Suppressor macrophage treated with lipopolysaccharide for 4 hours (primary cell): Measurements from ENCODE around the gene IGSF8.

ENCODE experiments used
- DNase-seq: peaks from one replicate; pipeline ENCODE4 v3.0.0-alpha.2; 2020

IGSF8 gene

DNA sequence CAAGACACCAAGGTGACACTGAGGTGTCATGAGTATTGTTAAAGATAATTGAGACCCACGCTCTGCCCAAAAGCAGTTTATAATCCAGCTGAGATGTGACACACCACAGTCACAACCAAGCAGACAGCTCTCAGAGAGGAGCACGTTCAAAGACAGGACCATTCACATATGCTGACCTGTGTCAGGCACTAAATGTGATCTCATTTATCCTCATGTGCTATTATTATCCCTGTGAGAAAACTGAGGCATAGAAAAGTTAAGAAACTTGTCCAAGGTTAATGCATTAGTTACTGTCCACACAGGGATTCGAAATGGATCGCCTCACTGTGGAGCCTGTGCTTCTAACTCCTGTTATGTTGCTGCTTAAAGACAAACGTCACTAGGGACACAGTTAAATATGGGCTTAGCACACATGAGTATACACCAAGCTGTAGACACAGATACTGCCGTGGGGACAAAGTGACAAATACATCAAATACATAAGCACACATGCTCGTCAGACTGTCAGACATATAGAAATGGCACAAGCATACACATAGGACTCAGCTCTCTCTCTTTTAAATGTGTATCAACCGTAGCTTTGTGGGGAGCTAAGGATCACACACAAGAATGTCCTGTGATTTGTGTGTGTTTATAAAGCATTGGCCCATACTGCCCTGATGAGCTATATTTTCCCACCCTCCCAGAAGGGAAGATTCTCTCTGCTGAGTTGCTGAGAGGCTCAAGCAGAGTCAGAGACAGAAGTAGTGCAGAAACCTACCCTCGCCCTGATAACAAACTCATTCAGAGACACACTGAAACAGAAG, 3.5 kb upstream of the IGSF8 start:
- no peak for DNase-seq

DNA sequence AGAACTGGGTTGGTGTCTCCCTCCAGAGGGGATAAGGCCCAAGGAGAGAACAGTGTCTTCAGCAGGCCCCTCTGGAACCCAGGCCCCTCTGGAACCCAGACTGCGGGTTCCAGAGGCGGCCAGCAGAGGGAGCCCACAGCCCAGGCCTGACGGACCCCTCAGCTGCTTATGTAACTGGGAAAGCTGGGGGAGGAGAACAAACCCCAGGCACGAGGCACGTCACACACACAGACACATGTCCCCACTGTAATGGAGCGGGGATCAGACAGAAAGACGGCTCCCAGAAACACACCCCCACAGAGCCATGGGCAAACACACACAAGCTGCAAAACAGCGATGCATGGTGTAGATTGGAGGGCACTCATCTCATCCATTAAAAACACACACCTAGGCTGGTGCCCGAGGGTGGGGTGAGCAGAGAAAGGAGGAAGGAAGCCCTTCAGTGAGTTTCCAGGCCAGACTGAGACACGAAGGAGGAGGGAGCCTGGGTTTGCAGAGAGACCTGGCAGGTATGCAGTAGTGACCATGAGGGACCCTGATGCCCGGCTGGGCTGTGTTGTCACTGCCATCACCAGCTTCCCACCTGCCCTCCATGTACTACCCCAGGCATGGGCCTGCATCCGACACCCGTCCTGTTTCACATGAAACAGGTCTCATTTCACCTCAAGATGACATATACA, 2.8 kb upstream of the IGSF8 start:
- DNase-seq = peak; percentile 86

DNA sequence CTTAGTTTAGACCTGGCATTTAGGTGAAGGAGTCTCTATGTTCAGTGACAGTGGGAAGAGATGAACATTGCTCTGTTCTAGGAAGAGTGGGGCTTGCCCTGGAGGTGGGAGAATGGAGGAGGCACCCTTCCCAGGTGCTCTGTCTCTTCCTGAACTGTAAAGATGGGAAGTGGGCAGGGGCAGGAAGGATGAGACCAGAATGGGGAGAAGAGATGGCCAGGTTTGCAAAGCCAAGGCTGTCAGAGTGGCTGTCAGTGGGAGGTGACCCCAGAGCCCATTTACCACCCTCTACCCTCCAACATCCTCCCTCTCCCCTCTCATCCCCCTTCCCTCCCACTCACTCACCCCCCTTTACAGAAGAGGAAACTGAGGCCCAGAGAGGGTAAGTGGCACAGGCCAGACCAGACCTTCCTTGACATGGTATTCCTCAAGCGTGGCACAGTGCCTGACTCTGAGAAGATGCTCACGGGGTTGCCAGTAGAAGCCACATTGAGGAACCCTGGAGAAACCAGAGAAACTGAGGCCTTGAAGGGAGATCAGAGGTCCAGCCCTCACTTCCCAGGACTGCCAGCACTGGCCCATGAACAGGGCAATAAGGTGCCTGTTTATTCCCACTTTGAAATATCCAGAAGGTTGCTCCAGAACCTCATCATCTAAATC, 1.4 kb upstream of the IGSF8 start:
- DNase-seq = no peak

DNA sequence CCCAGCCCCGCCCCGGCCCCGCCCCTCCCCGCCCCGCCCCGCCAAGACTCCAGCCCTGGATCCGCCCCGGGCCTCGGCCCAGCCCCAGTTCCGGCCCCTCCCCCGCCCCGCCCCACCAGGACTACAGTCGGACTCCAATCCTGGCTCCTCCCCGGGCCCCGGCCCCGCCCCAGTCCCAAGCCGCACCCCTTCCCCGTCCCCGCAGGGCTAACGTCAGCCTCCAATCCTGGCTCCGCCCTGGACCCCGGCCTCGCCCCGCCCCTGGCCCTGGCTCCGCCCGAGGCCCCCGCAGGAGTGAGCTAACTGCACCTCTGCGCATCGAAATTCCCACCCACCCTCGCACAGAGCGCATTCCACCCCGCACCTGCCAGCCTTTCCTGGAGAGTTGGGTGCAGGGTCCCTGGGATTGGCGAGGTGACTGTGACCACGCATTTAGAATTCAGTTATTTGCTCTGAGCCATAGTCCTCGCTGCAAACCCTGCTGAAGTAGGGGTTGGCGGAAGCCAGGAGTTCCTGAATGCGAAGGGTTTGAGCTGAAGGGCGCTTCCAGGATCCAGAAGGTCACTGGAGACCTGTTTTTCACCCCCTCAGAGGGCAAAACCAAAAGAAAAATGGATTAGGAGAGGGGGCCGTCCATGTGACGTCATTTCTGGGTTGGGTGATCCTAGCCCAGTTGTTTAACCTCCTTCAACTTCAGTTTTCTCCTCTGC, 588 bp upstream of the IGSF8 start:
- peak; percentile 98 for DNase-seq

DNA sequence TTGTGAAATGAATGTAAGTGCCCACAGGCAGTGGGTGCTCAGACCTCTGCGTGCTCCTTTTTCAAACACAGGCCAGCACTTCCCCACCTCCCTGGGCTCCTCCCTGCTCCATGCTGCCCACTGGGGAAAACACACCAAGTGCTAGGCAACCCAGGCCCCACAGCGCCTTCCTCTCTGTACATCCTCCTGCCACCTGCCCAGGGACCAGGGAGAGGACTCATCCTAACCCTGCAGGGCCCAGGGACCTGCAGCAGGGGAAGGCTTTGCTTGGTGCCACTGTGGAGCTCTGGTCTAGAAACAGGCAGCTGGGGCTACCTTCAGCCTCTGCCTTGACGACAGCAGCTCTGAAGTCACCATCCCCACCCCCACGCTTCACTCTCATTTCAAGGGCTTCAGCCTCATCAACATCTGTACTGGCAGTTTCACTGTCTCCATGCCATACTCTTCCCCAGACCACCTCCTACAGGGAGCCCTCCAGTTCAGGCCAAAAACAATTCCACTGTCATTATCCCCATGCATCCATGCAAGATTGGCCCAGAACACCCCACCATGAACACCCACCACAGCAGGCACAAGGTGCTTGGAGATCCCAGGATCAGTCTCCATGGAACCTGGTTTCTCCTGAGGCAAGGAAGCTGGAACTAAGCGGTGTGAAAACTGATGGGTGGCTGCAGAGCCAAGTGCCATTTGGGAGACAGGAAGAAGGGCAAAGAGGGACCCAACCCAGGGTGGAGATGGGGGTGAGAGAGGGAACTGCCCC, 1.1 kb downstream of the IGSF8 start:
- DNase-seq = no peak

DNA sequence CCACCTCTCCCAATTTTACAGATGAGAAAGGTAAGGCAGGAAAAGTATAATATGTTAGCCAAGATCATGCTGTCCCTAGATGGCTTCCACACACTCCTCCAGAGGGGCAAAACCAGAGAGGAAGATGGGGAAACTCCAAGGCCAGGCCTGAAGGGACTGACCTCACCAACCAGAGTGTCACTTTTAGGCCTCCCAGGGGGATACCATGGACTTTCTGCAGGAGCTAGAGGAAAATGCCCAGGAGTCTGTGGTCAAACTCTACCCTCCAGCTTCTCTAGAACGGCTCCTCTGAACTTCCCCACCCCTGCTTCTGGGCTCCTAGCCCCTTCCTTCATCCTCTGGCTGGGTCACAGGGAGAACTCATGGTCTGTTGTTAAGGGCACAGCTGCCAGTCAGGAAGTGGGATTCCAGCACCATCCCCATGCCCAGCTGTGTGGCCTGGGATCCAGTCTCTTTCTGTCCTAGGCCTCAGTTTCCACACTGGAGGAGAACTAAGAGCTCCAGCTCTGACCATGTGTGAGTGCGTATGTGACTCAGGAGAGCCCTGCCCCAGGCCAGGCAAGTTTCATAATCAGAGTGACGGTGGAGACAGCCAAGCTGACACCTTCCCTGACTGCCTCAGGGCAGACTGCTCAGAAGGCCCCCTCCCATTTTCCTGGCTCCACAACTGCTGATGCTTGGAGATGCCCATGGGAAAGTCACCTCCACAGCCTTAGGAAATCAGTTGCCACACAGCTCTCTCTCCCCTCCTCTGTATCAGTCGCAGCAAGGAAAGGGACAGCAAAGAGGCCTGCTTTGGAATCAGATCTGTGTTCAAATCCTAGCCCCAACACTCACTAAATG, 1.9 kb downstream of the IGSF8 start:
- peak; percentile 77 for DNase-seq

DNA sequence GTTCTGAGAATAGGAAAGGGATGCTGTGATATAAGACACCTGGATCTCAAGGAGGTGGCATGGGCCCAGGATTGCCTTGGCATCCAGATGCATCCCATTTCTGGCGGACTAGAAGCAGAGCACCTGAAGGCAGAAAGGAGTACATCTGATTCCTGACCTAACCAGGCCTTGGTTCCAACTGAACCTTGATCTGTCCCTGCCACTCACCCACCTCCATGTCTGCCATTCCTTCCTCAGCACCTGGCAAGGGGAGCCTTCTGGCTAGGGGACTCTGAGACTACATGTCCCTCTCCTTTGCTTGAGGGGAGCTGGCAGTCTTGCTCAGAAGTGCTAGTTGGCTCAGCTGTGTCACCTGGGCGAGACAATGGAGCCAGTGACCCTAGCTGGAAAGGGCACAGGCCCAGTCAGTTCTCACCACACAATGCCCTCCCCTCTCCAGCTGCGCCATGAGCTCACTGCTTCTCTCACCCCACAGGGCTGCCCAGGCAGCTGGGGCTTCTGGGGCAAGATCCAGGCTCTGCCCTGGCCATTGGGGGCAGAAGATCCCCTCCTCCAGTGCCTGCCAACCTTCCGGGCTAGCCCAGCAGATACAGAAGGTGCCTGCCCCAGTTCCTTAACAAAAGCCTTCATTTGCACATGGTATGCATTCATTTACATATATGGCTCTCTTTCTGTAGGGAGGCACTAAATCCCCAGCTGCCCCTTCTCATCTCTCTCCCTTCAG, 2.9 kb downstream of the IGSF8 start:
- no peak for DNase-seq

DNA sequence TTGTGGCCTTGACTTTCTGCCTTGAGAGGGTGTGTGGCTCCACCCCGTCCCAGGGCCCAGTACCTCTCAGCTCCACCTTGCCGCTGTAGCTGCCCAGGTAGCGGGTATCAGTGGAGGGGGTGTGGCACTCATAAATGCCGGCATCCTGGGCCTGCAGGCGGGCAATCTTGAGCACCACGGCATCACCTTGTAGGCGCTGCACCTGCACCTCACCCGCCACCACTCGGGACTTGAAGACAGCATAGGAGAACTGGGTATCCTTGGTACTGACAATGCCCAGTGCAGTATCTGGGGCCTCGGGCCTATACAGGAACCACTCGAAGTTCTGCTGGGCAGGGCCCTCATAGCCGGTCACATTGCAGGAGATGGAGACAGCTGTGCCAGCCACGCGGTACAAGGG, 3.6 kb downstream of the IGSF8 start:
- no peak for DNase-seq

DNA sequence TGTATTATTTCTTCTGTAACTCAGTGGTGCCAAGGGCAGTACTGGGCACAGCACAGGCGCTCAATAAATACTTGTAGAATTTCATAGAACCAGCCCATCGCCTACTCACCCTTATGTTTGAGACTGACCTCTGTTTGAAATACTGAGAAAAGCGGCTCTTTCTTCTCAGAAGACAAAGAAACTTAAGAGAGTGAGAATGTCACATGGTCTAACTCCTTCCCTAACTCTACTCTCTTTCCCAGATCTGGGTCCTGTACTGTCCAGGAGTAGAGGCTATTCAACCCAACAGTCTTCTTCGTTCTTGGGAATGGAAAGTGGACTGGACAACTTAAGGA, 4.2 kb downstream of the IGSF8 start:
- DNase-seq = no peak

- DNase-seq = no peak
Measured at GRCh38 chr1:160093624-160094290, 4.7 kb downstream of the IGSF8 start.

- no peak for DNase-seq
Measured at GRCh38 chr1:160093069-160093395, 5.4 kb downstream of the IGSF8 start.

GRCh38 chr1:160092366-160093068, 5.9 kb downstream of the IGSF8 start:
- no peak for DNase-seq

DNA sequence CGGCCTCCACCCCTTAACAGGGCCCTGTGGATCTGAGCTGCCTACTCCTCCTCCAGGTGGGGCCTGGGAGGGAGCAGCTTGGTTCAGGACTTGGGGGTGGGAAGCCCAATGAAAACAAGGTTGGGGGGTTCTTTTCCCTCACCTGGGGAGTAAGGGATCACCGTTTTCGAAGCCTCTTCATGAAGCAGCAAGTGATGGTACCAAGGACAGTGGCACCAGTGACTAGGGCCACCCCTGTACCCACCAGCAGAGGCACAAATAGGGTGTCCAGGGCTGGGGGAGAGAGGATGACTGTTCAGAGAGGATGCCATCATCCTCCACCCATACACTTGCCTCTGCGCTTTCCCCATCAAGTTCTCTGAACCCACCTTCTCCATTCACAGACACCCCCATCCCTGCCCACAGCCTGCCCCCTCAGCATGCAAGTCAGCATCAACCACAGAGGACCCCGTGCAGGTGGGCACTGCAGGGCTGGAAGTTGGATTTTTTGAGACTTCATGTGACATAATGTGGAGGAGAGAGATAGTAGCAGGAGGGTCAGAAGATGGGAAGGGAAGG, 6.7 kb downstream of the IGSF8 start:
- DNase-seq = no peak

DNA sequence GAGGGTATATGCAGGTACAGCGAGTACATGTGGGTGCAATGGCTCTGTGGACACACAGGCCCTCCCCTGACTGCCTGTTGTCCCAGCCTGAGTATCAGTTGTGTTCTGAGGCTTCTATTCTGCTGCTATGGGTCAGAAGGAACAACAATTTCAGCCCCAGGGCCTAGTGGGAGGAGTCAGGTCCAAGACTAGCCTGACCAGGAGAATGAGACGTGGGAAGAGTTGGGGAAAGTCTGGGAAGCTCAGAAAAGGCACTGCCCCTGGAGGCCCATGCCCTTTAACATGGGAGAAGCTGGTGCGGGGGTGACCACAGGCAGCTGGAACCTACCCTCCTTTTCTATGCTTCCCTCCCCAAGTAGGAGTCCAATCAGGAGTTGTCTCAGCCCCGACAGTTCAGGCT, 7.7 kb downstream of the IGSF8 start:
- no peak for DNase-seq

- DNase-seq = no peak
Measured at GRCh38 chr1:160089883-160090282, 8.5 kb downstream of the IGSF8 start.

DNA sequence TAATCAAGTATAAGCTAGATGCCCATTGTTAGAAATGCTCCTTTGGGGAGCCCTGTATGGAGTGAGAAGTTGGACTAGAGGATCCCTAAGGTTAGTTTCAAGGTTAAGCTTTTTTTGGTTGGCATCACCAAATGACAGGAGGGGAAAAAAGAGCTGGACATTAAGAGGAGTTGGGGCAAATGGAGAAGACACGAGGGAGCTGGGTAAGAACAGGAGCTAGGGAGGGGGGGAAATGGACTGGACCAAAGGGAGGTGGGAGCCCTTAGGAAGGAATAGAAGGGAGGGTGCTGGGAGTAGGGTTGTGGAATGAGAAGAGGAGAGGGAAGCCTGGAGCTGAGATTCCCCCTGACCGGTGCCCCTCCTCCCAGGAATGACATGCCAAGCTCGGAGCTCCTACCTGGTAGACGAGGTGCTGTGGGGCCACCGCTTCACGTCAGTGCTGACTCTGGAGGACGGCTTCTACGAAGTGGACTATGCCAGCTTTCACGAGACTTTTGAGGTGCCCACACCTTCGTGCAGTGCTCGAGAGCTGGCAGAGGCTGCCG, 11.2 kb downstream of the IGSF8 start:
- DNase-seq = no peak

GRCh38 chr1:160086456-160086892, 11.9 kb downstream of the IGSF8 start:
- DNase-seq = no peak

DNA sequence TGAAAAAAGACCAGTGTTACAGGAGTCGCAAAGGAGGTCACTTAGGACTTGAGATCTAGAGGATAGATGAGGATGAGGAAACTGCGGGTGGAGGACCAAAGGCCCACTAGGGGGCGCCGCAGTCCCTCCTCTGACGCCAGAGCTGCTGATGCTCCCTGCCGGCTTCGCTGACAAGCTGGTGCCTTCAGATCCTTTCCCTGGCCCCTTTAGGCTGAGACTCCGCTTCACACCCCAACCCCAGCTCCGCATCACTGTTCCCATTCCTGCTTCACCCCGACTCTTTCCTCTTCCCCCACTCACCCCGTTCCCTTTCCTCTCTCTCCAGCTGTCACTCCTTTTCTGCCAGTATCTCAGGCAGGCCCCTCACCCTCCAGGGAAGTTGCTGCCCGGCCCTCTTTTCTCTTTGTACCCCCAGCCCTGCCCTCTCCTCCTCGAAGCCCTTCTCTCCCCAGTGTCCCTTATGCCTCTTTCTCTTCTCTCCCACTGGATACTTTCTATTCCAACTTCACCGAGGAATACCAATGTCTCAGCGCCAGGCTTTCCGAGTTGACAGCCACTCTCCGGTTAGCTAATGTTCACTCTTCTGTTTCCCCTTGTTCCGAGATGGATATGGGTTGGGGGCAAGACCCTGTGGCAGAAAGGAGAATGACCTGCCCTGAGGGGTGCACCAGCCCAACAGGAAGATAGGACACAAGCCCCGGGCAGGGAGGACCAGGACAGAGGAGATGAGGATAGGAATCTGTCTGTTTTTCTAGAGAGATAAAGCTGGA, 12.5 kb downstream of the IGSF8 start:
- peak; percentile 91 for DNase-seq
